NT2/D1 (cell line): ENCODE measurements around the gene SSU72.
"Not testable (repeated sequence)": the region's sequence is repeated elsewhere in the genome, so short reads cannot be mapped to it uniquely, and the experiment has no call there.

Experiments used
- DNase-seq: peaks from one replicate; pipeline ENCODE4 v3.0.0-alpha.2; 2011; ENCODE audit warnings: low read depth, low spot score
- H3K27me3 ChIP-seq: 2 replicates; pipeline ENCODE4 v1.6.0; 2011; ENCODE audit warnings: mild to moderate bottlenecking; ENCODE audit not compliant: insufficient read length, insufficient read depth
- H3K36me3 ChIP-seq: 2 replicates; pipeline ENCODE4 v1.6.1; 2011; ENCODE audit warnings: mild to moderate bottlenecking, low read length, mixed read lengths; ENCODE audit not compliant: insufficient read depth, insufficient read length
- H3K4me1 ChIP-seq: 2 replicates; pipeline ENCODE4 v1.5.1; 2011; ENCODE audit not compliant: insufficient read depth, insufficient read length
- H3K4me3 ChIP-seq: 2 replicates; pipeline ENCODE4 v1.5.1; 2011; ENCODE audit warnings: low read depth; ENCODE audit not compliant: insufficient read length
- H3K9ac ChIP-seq: 2 replicates; pipeline ENCODE4 v1.6.0; 2011; ENCODE audit warnings: low read depth; ENCODE audit not compliant: insufficient read length
- H3K9me3 ChIP-seq: 2 replicates; pipeline ENCODE4 v1.5.1; 2011; ENCODE audit warnings: mild to moderate bottlenecking, low read length; ENCODE audit not compliant: insufficient read depth
- SUZ12 ChIP-seq: IDR thresholded peaks from 2 replicates; pipeline ENCODE4 v1.6.1; 2011; ENCODE audit not compliant: insufficient read length, insufficient read depth; ENCODE audit errors: extremely low read depth
- YY1 ChIP-seq: IDR thresholded peaks from 2 replicates; pipeline ENCODE4 v1.6.1; 2011; ENCODE audit not compliant: insufficient read length, insufficient read depth
- ZNF274 ChIP-seq: IDR thresholded peaks from 2 replicates; pipeline ENCODE4 v1.6.1; 2011; ENCODE audit warnings: mild to moderate bottlenecking, low read depth, low read length

SSU72 gene

GRCh38 chr1:1521331-1521730 is 53.3 kb downstream of the SSU72 start:
- Histone ChIP-seq H3K4me3 (no peak overlapping the region), H3K9me3 (no peaks in the 10 kb centered on the region), H3K36me3 (peaks cover 53% of the 10 kb centered on the region), H3K4me1 (no peaks in the 10 kb centered on the region), H3K9ac (no peak overlapping the region), H3K27me3 (no peaks in the 10 kb centered on the region)
- TF ChIP-seq ZNF274 (no peak), SUZ12 (no peak), YY1 (no peak)
- no peak for DNase-seq

- not testable (repeated sequence) for H3K9ac ChIP-seq, H3K27me3 ChIP-seq, DNase-seq, H3K4me3 ChIP-seq, H3K4me1 ChIP-seq, H3K9me3 ChIP-seq
- H3K36me3 ChIP-seq: peaks cover 53% of the 10 kb centered on the region
Measured at GRCh38 chr1:1519805-1520505, 54.7 kb downstream of the SSU72 start.

GRCh38 chr1:1518621-1519007 is 56.0 kb downstream of the SSU72 start:
- not testable (repeated sequence) for H3K9ac ChIP-seq, H3K9me3 ChIP-seq, H3K4me1 ChIP-seq, H3K27me3 ChIP-seq, DNase-seq, H3K4me3 ChIP-seq
- H3K36me3 ChIP-seq: peaks cover 53% of the 10 kb centered on the region

GRCh38 chr1:1517973-1518620 is 56.6 kb downstream of the SSU72 start:
- no peak for DNase-seq
- peaks cover 48% of the 10 kb centered on the region for H3K36me3 ChIP-seq
- H3K27me3 ChIP-seq: no peaks in the 10 kb centered on the region
- no peak overlapping the region for H3K4me3 ChIP-seq
- H3K4me1 ChIP-seq: no peaks in the 10 kb centered on the region
- no peak for TF ChIP-seq YY1
- TF ChIP-seq ZNF274: no peak
- no peak for TF ChIP-seq SUZ12
- no peak overlapping the region for H3K9ac ChIP-seq
- H3K9me3 ChIP-seq: no peaks in the 10 kb centered on the region

- H3K9ac ChIP-seq: not testable (repeated sequence)
Measured at GRCh38 chr1:1516923-1517322, 57.7 kb downstream of the SSU72 start.

GRCh38 chr1:1514376-1514775 is 60.3 kb downstream of the SSU72 start:
- H3K9ac ChIP-seq, H3K4me1 ChIP-seq, H3K27me3 ChIP-seq, H3K9me3 ChIP-seq, H3K4me3 ChIP-seq, DNase-seq: not testable (repeated sequence)
- H3K36me3 ChIP-seq: peaks cover 29% of the 10 kb centered on the region

More at GRCh38 chr1:1516923-1517322, 57.7 kb downstream of the SSU72 start:
- not testable (repeated sequence) for DNase-seq, H3K4me1 ChIP-seq, H3K4me3 ChIP-seq, H3K27me3 ChIP-seq, H3K9me3 ChIP-seq
- H3K36me3 ChIP-seq: peaks cover 48% of the 10 kb centered on the region

GRCh38 chr1:1513675-1514074 is 61.0 kb downstream of the SSU72 start:
- DNase-seq, H3K4me3 ChIP-seq, H3K4me1 ChIP-seq, H3K9me3 ChIP-seq, H3K27me3 ChIP-seq, H3K9ac ChIP-seq: not testable (repeated sequence)
- H3K36me3 ChIP-seq: peaks cover 28% of the 10 kb centered on the region

GRCh38 chr1:1512425-1512824 is 62.2 kb downstream of the SSU72 start:
- Histone ChIP-seq H3K4me3 (peak overlapping the region; percentile 31), H3K9ac (peak overlapping the region; percentile 51)
- not testable (repeated sequence) for H3K4me1 ChIP-seq

More at GRCh38 chr1:1512425-1512824, 62.2 kb downstream of the SSU72 start:
- H3K27me3 ChIP-seq, DNase-seq, H3K9me3 ChIP-seq: not testable (repeated sequence)
- peaks cover 19% of the 10 kb centered on the region for H3K36me3 ChIP-seq
